Activated T-helper 1 cell treated with anti-CD3 and anti-CD28 coated beads, Interleukin-12 subunit alpha, Interleukin-12 subunit beta, Interleukin-2, Interleukin-4 antibody, amounts not matched to agents 30 ng/mL and 10 ng/mL and 1 ng/mL, durations not matched to agents 14 hours and 24 hours and 36 hours (primary cell): ENCODE measurements around the gene UGT1A4. TPM values are rescaled to one million over a fixed set of nuclear protein-coding genes. Genes with fewer than 3 reads are reported as not detected.
A peak's percentile ranks its signal among the peaks of the same experiment; 100 is the strongest.
"Not testable (repeated sequence)": the region's sequence is repeated elsewhere in the genome, so short reads cannot be mapped to it uniquely, and the experiment has no call there.

ENCODE experiments used
- DNase-seq: peaks from one replicate; pipeline ENCODE4 v3.0.0; 2021; ENCODE audit warnings: low spot score
- H3K27ac Mint-ChIP-seq: one replicate; pipeline ENCODE4 v1.8.0; 2021; ENCODE audit warnings: mild to moderate bottlenecking, mixed read lengths
- H3K27me3 Mint-ChIP-seq: one replicate; pipeline ENCODE4 v1.8.0; 2022; ENCODE audit warnings: mild to moderate bottlenecking, moderate library complexity, mixed read lengths; ENCODE audit not compliant: insufficient read depth
- H3K36me3 Mint-ChIP-seq: one replicate; pipeline ENCODE4 v1.8.0; 2021; ENCODE audit warnings: low read depth, mixed read lengths
- H3K4me1 Mint-ChIP-seq: one replicate; pipeline ENCODE4 v1.8.0; 2021; ENCODE audit warnings: low read depth, mixed read lengths
- H3K4me3 Mint-ChIP-seq: one replicate; pipeline ENCODE4 v1.8.0; 2021; ENCODE audit warnings: mild to moderate bottlenecking, moderate library complexity, mixed read lengths
- H3K9me3 Mint-ChIP-seq: one replicate; pipeline ENCODE4 v1.8.0; 2021; ENCODE audit warnings: mixed read lengths
- intact Hi-C: fragments of 100-400 bp; cut with micrococcal nuclease; formaldehyde crosslinking; loops from one replicate; pipeline ENCODE4 v1.15.1; 2024
- total RNA-seq: library from RNA; stranded (reverse); gene quantifications from 2 replicates; pipeline ENCODE4 v1.2.3, GENCODE V29; 2022

UGT1A4 gene
- total RNA-seq, 1 donor from 2014 or later = not detected

GRCh38 chr2:233706720-233707119 lies 11.8 kb upstream of the UGT1A4 start:
- no peak for DNase-seq
- Mint-ChIP-seq H3K36me3 (no peaks in the 10 kb centered on the region), H3K27ac (no peak overlapping the region), H3K9me3 (no peaks in the 10 kb centered on the region), H3K27me3 (peaks cover 9% of the 10 kb centered on the region), H3K4me1 (no peaks in the 10 kb centered on the region), H3K4me3 (no peak overlapping the region)
- intact Hi-C loops = no loop called here

DNA sequence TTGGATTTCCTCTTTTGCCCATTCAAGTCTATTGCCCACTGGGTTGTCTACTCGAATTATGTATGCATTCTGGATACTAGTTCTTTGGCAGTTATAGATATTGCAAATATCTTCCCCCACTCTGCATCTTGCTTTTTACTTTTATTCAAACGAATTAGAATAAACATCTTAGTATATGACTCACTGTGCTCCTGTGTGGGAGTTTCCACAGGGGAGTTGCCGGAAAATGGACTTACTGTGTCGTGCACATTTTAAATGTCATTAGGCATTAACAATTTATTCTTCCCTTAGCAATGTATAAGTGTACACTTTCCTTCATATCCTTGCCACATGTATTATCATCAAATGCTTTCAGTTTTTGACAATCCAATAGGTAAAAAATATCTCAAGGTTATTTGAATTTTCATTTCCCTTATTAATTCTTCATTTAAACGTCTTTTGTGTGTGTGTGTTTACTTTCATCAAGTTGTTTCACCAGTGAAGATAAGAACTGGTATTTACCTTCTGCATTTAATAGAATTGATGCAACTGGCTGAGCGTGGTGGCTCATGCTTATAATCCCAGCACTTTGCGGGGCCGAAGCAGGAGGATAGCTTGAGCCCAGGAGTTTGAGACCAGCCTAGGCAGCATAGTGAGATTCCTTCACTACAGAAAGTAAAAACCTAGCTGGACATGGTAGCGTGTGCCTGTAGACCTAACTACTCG lies 10.4 kb upstream of the UGT1A4 start:
- no peaks in the 10 kb centered on the region for H3K9me3 Mint-ChIP-seq
- intact Hi-C loops = no loop called here
- H3K4me1 Mint-ChIP-seq = no peaks in the 10 kb centered on the region
- H3K27ac Mint-ChIP-seq = no peak overlapping the region
- no peak overlapping the region for H3K4me3 Mint-ChIP-seq
- peaks cover 9% of the 10 kb centered on the region for H3K27me3 Mint-ChIP-seq
- H3K36me3 Mint-ChIP-seq = no peaks in the 10 kb centered on the region
- DNase-seq = no peak

- DNase-seq = no peak
- Mint-ChIP-seq H3K4me3 (no peak overlapping the region), H3K36me3 (no peaks in the 10 kb centered on the region), H3K27ac (no peak overlapping the region), H3K27me3 (peaks cover 12% of the 10 kb centered on the region), H3K9me3 (no peaks in the 10 kb centered on the region), H3K4me1 (no peaks in the 10 kb centered on the region)
- intact Hi-C loops = no loop called here
These were observed 9.6 kb upstream of the UGT1A4 start for GRCh38 chr2:233708942-233709341.

GRCh38 chr2:233711312-233712008 lies 7.1 kb upstream of the UGT1A4 start:
- peaks cover 11% of the 10 kb centered on the region for H3K27me3 Mint-ChIP-seq
- no peaks in the 10 kb centered on the region for H3K4me1 Mint-ChIP-seq
- intact Hi-C loops = loop anchor here (2.0 to 5.0 kb wide), 2 partner anchors 307 to 1104 kb away; no protein-coding TSS in a partner anchor
- H3K36me3 Mint-ChIP-seq = no peaks in the 10 kb centered on the region
- peak; percentile 40 for DNase-seq
- H3K9me3 Mint-ChIP-seq = no peaks in the 10 kb centered on the region
- no peak overlapping the region for H3K4me3 Mint-ChIP-seq
- no peak overlapping the region for H3K27ac Mint-ChIP-seq

DNA sequence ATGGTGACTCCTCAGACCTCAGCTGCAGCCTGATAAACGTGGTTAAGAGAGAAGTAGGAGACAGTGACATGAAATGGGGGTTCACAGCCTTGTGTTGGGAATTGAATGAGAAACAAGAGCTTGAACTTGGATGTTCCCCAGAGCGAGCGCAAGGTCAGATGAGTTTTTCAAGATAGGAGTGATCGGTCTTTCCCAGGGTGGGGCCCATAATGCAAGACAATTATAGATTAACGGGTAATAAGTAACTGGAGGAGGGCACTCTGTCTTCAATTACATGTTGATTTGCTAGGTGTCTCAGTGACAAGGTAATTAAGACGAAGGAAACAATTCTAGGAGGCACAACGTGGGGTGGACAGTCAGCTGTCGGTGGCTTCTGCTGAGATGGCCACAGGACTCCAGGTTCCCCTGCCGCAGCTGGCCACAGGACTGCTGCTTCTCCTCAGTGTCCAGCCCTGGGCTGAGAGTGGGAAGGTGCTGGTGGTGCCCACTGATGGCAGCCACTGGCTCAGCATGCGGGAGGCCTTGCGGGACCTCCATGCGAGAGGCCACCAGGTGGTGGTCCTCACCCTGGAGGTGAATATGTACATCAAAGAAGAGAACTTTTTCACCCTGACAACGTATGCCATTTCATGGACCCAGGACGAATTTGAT lies 5.8 kb upstream of the UGT1A4 start, which contains the start of gene UGT1A5:
Gene UGT1A5, plus strand, starts transcription at position 297 of the 651 bp plus-strand sequence. Its CDS starts 85 bp downstream, at position 382.
- intact Hi-C loops = loop anchor here (5.0 kb wide), 1 partner anchor 1105 kb away; no protein-coding TSS in a partner anchor
- peaks cover 11% of the 10 kb centered on the region for H3K27me3 Mint-ChIP-seq

GRCh38 chr2:233713262-233713615 lies 5.3 kb upstream of the UGT1A4 start:
- no peaks in the 10 kb centered on the region for H3K36me3 Mint-ChIP-seq
- peaks cover 13% of the 10 kb centered on the region for H3K27me3 Mint-ChIP-seq
- H3K27ac Mint-ChIP-seq = no peak overlapping the region
- H3K4me1 Mint-ChIP-seq = no peaks in the 10 kb centered on the region
- H3K9me3 Mint-ChIP-seq = no peaks in the 10 kb centered on the region
- no peak for DNase-seq
- no peak overlapping the region for H3K4me3 Mint-ChIP-seq
- intact Hi-C loops = loop anchor here (5.0 kb wide), 1 partner anchor 1106 kb away; no protein-coding TSS in a partner anchor

More for the DNA sequence above, 5.8 kb upstream of the UGT1A4 start, which contains the start of gene UGT1A5:
- H3K4me3 Mint-ChIP-seq = no peak within 1 kb of the TSS
- no peaks in the 10 kb centered on the region for H3K4me1 Mint-ChIP-seq
- H3K27ac Mint-ChIP-seq = no peak within 1 kb of the TSS
- H3K36me3 Mint-ChIP-seq = no peaks in the 10 kb centered on the region
- no peak for DNase-seq
- H3K9me3 Mint-ChIP-seq = no peaks in the 10 kb centered on the region

DNA sequence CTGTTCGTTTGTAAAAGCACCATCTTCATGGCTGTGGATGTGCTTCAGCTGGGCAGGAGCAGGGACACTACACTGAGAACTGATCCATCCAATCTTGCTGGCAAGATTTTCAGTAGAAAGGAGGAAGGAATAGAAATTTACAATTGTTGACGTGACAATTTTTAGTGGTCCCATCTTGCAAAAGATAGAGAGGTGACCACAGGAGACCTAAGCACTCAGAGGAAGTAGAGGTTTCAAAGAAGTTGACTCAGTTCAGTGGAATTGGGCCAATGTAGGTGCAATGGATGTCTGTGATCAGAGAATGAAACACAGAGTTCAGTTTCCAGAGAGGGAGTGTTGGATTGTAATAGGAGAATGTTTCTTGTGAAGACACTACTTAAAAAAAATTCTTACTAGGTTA lies 4.4 kb upstream of the UGT1A4 start:
- no peaks in the 10 kb centered on the region for H3K9me3 Mint-ChIP-seq
- peaks cover 16% of the 10 kb centered on the region for H3K27me3 Mint-ChIP-seq
- intact Hi-C loops = loop anchor here (5.0 kb wide), 1 partner anchor 1107 kb away; no protein-coding TSS in a partner anchor
- no peaks in the 10 kb centered on the region for H3K36me3 Mint-ChIP-seq
- no peak for DNase-seq
- H3K4me1 Mint-ChIP-seq = no peaks in the 10 kb centered on the region
- no peak overlapping the region for H3K27ac Mint-ChIP-seq
- no peak overlapping the region for H3K4me3 Mint-ChIP-seq

GRCh38 chr2:233728723-233729301 lies 10.3 kb downstream of the UGT1A4 start, which contains the start of gene UGT1A3:
TSS of gene UGT1A3 (plus strand) at chr2:233729042. CDS start at chr2:233729127, 85 bp downstream.
- peaks cover 2% of the 10 kb centered on the region for H3K27me3 Mint-ChIP-seq
- no peak within 1 kb of the TSS for H3K27ac Mint-ChIP-seq
- no peak within 1 kb of the TSS for H3K4me3 Mint-ChIP-seq
- no peaks in the 10 kb centered on the region for H3K9me3 Mint-ChIP-seq
- DNase-seq = no peak
- intact Hi-C loops = no loop called here
- no peaks in the 10 kb centered on the region for H3K4me1 Mint-ChIP-seq
- no peaks in the 10 kb centered on the region for H3K36me3 Mint-ChIP-seq

GRCh38 chr2:233736868-233737653 lies 18.5 kb downstream of the UGT1A4 start:
- H3K27me3 Mint-ChIP-seq, H3K4me3 Mint-ChIP-seq, DNase-seq, H3K36me3 Mint-ChIP-seq, H3K27ac Mint-ChIP-seq, H3K9me3 Mint-ChIP-seq, H3K4me1 Mint-ChIP-seq, intact Hi-C loops: not testable (repeated sequence)

DNA sequence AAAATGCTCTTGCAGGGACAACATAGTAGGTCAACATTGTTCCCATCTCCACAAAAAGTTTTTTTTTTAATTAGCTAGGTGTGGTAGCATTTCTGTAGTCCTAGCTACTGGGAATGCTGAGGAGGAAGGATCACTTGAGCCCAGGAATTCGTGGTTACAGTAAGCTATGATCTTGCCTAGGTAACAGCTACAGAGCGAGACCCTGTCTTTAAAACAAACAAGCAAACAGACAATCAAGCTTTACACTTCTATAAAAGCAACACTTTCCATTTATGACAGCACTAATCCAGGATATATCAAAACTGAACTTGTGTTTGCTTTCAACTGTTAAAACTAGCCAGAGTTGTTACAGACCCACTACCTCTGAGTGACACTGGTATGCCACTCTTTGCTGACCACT lies 22.3 kb downstream of the UGT1A4 start:
- Mint-ChIP-seq H3K9me3 (no peaks in the 10 kb centered on the region), H3K36me3 (no peaks in the 10 kb centered on the region), H3K27me3 (no peaks in the 10 kb centered on the region), H3K27ac (no peak overlapping the region), H3K4me3 (no peak overlapping the region), H3K4me1 (no peaks in the 10 kb centered on the region)
- intact Hi-C loops = no loop called here
- no peak for DNase-seq

DNA sequence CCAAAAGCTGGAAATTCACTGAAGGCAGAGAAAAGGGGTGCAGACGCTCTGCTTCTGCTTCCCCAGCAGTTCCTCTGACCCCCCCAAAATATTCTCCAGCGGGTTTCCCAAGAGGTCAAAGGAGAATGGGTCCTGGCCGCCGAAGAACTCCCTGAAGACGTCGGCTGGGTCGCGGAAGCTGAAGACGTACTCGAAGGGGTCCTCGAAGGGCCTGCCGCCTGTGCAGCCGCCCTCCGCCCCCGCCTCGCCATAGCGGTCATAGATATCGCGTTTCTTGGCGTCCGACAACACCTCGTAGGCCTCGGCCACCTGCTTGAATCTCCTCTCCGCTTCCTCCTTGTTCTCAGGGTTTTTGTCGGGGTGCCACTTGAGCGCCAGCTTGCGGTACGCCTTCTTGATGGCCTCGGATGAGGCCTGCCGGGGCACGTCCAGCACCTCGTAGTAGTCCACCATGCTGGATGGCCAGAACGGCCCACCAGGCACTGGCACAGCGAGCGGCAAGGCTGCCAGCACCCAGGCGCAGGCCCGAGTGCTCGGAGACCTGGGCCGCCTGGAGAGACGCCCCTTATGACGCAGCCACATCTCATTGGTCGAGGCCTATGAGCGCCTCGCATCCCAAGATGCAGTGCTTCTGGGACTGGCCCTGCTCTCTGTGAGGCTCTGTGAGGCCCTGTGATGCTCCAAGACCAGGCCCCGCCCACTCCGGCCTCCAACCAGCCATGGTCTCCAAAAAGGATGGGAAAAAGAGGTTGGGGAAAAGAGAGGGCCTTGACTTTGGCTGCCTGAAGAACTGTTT lies 25.1 kb downstream of the UGT1A4 start:
- Mint-ChIP-seq H3K27ac (no peak overlapping the region), H3K9me3 (no peaks in the 10 kb centered on the region), H3K4me1 (no peaks in the 10 kb centered on the region), H3K27me3 (no peaks in the 10 kb centered on the region), H3K4me3 (no peak overlapping the region), H3K36me3 (no peaks in the 10 kb centered on the region)
- no peak for DNase-seq
- intact Hi-C loops = no loop called here
